ENCODE measurements around the gene NSUN6. TPM values are rescaled to one million over a fixed set of nuclear protein-coding genes. Genes with fewer than 3 reads are reported as not detected.

The NSUN6 gene
- total and polyA plus RNA-seq, 2 experiments from 2014 or later, result 18.1 to 37.4 TPM

DNA sequence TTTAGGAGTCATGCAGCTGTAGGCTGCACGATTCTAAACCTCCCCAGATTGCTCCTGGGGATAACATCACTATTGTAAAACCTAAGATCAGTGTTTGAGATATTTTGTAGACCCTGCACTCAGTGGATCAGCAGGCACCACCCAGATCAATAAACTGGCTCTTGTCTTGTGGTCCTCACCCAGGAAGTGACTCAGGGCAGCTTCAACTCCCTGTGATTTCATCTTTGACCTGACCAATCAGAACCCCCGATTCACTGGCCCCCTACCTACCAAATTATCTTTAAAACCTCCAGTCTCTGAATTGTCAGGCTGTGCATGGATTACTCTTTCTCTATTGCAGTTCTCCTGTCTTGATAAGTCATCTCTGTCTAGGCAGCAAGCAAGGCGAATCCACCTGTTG is 33.6 kb upstream of the NSUN6 start:
- no peaks in the 10 kb centered on the region for H3K9me2 ChIP-seq (ENCODE audit: insufficient read depth)
- H3K36me3 ChIP-seq (ENCODE audit: insufficient read depth), result no peaks in the 10 kb centered on the region
- H3F3A ChIP-seq (replicated peaks; ENCODE audit: low read depth), result no peaks in the 10 kb centered on the region
- no peaks in the 10 kb centered on the region; the same call in 2 of the 3 replicates for H3K9me3 Mint-ChIP-seq
- H3K79me2 ChIP-seq (replicated peaks; ENCODE audit: insufficient read depth), result no peaks in the 10 kb centered on the region
- no peak overlapping the region for H3K4me2 ChIP-seq
- H3K4me1 ChIP-seq (ENCODE audit: insufficient read depth), result peaks cover 4% of the 10 kb centered on the region; the same call in 1 of the 2 replicates
- no peaks in the 10 kb centered on the region for H4K20me1 ChIP-seq (replicated peaks; ENCODE audit: insufficient read depth)
- ATAC-seq (no peak; the same call in 2 of the 3 replicates), DNase-seq (ENCODE audit: low spot score) (no peak)
- H2AFZ ChIP-seq, result no peak overlapping the region
- H3K4me3 Mint-ChIP-seq, result no peak overlapping the region
- H3K27ac Mint-ChIP-seq, result peak overlapping the region; percentile 15; the same call in 1 of the 2 replicates
- TF ChIP-seq, protein P1, sequence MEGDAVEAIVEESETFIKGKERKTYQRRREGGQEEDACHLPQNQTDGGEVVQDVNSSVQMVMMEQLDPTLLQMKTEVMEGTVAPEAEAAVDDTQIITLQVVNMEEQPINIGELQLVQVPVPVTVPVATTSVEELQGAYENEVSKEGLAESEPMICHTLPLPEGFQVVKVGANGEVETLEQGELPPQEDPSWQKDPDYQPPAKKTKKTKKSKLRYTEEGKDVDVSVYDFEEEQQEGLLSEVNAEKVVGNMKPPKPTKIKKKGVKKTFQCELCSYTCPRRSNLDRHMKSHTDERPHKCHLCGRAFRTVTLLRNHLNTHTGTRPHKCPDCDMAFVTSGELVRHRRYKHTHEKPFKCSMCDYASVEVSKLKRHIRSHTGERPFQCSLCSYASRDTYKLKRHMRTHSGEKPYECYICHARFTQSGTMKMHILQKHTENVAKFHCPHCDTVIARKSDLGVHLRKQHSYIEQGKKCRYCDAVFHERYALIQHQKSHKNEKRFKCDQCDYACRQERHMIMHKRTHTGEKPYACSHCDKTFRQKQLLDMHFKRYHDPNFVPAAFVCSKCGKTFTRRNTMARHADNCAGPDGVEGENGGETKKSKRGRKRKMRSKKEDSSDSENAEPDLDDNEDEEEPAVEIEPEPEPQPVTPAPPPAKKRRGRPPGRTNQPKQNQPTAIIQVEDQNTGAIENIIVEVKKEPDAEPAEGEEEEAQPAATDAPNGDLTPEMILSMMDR (conservative IDR thresholded peaks at IDR 0.05; ENCODE audit: low read depth in 2 of 2), result no peak
- no peak for TF ChIP-seq NANOG (IDR thresholded peaks at IDR 0.05; ENCODE audit: borderline replicate concordance)
- TF ChIP-seq, protein P2, sequence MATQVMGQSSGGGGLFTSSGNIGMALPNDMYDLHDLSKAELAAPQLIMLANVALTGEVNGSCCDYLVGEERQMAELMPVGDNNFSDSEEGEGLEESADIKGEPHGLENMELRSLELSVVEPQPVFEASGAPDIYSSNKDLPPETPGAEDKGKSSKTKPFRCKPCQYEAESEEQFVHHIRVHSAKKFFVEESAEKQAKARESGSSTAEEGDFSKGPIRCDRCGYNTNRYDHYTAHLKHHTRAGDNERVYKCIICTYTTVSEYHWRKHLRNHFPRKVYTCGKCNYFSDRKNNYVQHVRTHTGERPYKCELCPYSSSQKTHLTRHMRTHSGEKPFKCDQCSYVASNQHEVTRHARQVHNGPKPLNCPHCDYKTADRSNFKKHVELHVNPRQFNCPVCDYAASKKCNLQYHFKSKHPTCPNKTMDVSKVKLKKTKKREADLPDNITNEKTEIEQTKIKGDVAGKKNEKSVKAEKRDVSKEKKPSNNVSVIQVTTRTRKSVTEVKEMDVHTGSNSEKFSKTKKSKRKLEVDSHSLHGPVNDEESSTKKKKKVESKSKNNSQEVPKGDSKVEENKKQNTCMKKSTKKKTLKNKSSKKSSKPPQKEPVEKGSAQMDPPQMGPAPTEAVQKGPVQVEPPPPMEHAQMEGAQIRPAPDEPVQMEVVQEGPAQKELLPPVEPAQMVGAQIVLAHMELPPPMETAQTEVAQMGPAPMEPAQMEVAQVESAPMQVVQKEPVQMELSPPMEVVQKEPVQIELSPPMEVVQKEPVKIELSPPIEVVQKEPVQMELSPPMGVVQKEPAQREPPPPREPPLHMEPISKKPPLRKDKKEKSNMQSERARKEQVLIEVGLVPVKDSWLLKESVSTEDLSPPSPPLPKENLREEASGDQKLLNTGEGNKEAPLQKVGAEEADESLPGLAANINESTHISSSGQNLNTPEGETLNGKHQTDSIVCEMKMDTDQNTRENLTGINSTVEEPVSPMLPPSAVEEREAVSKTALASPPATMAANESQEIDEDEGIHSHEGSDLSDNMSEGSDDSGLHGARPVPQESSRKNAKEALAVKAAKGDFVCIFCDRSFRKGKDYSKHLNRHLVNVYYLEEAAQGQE (IDR thresholded peaks at IDR 0.05; ENCODE audit: unreplicated experiment), result no peak
- no peak for TF ChIP-seq ZNF114 (CRISPR knock-in tag; IDR thresholded peaks at IDR 0.05)
- TF ChIP-seq, protein P3, sequence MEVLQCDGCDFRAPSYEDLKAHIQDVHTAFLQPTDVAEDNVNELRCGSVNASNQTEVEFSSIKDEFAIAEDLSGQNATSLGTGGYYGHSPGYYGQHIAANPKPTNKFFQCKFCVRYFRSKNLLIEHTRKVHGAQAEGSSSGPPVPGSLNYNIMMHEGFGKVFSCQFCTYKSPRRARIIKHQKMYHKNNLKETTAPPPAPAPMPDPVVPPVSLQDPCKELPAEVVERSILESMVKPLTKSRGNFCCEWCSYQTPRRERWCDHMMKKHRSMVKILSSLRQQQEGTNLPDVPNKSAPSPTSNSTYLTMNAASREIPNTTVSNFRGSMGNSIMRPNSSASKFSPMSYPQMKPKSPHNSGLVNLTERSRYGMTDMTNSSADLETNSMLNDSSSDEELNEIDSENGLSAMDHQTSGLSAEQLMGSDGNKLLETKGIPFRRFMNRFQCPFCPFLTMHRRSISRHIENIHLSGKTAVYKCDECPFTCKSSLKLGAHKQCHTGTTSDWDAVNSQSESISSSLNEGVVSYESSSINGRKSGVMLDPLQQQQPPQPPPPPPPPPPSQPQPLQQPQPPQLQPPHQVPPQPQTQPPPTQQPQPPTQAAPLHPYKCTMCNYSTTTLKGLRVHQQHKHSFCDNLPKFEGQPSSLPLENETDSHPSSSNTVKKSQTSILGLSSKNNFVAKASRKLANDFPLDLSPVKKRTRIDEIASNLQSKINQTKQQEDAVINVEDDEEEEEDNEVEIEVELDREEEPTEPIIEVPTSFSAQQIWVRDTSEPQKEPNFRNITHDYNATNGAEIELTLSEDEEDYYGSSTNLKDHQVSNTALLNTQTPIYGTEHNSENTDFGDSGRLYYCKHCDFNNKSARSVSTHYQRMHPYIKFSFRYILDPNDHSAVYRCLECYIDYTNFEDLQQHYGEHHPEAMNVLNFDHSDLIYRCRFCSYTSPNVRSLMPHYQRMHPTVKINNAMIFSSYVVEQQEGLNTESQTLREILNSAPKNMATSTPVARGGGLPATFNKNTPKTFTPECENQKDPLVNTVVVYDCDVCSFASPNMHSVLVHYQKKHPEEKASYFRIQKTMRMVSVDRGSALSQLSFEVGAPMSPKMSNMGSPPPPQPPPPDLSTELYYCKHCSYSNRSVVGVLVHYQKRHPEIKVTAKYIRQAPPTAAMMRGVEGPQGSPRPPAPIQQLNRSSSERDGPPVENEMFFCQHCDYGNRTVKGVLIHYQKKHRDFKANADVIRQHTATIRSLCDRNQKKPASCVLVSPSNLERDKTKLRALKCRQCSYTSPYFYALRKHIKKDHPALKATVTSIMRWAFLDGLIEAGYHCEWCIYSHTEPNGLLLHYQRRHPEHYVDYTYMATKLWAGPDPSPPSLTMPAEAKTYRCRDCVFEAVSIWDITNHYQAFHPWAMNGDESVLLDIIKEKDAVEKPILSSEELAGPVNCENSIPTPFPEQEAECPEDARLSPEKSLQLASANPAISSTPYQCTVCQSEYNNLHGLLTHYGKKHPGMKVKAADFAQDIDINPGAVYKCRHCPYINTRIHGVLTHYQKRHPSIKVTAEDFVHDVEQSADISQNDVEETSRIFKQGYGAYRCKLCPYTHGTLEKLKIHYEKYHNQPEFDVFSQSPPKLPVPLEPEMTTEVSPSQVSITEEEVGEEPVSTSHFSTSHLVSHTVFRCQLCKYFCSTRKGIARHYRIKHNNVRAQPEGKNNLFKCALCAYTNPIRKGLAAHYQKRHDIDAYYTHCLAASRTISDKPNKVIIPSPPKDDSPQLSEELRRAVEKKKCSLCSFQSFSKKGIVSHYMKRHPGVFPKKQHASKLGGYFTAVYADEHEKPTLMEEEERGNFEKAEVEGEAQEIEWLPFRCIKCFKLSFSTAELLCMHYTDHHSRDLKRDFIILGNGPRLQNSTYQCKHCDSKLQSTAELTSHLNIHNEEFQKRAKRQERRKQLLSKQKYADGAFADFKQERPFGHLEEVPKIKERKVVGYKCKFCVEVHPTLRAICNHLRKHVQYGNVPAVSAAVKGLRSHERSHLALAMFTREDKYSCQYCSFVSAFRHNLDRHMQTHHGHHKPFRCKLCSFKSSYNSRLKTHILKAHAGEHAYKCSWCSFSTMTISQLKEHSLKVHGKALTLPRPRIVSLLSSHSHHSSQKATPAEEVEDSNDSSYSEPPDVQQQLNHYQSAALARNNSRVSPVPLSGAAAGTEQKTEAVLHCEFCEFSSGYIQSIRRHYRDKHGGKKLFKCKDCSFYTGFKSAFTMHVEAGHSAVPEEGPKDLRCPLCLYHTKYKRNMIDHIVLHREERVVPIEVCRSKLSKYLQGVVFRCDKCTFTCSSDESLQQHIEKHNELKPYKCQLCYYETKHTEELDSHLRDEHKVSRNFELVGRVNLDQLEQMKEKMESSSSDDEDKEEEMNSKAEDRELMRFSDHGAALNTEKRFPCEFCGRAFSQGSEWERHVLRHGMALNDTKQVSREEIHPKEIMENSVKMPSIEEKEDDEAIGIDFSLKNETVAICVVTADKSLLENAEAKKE (CRISPR knock-in tag; IDR thresholded peaks at IDR 0.05), result no peak
- no peak for TF ChIP-seq EZH2 (IDR thresholded peaks at IDR 0.05; ENCODE audit: low read depth, unreplicated experiment)
- TF ChIP-seq, protein P4, sequence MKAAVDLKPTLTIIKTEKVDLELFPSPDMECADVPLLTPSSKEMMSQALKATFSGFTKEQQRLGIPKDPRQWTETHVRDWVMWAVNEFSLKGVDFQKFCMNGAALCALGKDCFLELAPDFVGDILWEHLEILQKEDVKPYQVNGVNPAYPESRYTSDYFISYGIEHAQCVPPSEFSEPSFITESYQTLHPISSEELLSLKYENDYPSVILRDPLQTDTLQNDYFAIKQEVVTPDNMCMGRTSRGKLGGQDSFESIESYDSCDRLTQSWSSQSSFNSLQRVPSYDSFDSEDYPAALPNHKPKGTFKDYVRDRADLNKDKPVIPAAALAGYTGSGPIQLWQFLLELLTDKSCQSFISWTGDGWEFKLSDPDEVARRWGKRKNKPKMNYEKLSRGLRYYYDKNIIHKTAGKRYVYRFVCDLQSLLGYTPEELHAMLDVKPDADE (IDR thresholded peaks at IDR 0.05), result no peak
- TF ChIP-seq ZNF331 (CRISPR knock-in tag; IDR thresholded peaks at IDR 0.05; ENCODE audit: low read depth), result no peak
- TF ChIP-seq POLR2AphosphoS5 (IDR thresholded peaks at IDR 0.05; ENCODE audit: low read depth), result no peak
- TF ChIP-seq JUNB (IDR thresholded peaks at IDR 0.05; ENCODE audit: unreplicated experiment), result no peak
- no peak for TF ChIP-seq STAT1 (IDR thresholded peaks at IDR 0.05; ENCODE audit: unreplicated experiment)
- TF ChIP-seq CREB1 (CRISPR knock-in tag; IDR thresholded peaks at IDR 0.05; ENCODE audit: low read depth), result no peak
- no peak for TF ChIP-seq EZH2phosphoT487 (IDR thresholded peaks at IDR 0.05; ENCODE audit: unreplicated experiment)
- H3K27me3 ChIP-seq (ENCODE audit: insufficient read depth), result no peaks in the 10 kb centered on the region
- H3K4me1 Mint-ChIP-seq, result peaks cover 4% of the 10 kb centered on the region; the same call in 2 of the 3 replicates
- H3K36me3 Mint-ChIP-seq (ENCODE audit: low read depth), result peaks cover 7% of the 10 kb centered on the region; the same call in 1 of the 3 replicates
- H3K27me3 Mint-ChIP-seq (ENCODE audit: insufficient read depth, low read depth, poor library complexity), result no peaks in the 10 kb centered on the region
- H3K27ac ChIP-seq (ENCODE audit: low read depth), result no peak overlapping the region
- H3K4me3 ChIP-seq, result no peak overlapping the region
